GM21381 (cell line): ENCODE measurements around the gene NBAS.
"Not testable (repeated sequence)": the region's sequence is repeated elsewhere in the genome, so short reads cannot be mapped to it uniquely, and the experiment has no call there.

Experiments
- ATAC-seq: cut with Tn5 transposase; IDR thresholded peaks from one replicate; pipeline ENCODE4 v1.9.1; 2021; ENCODE audit warnings: mild to moderate bottlenecking, moderate library complexity; ENCODE audit not compliant: unreplicated experiment

The NBAS gene

GRCh38 chr2:15481000-15481399 lies 80.1 kb downstream of the NBAS start:
- no peak for ATAC-seq

- ATAC-seq, result no peak
These were observed 80.6 kb downstream of the NBAS start for GRCh38 chr2:15480552-15480951.

DNA sequence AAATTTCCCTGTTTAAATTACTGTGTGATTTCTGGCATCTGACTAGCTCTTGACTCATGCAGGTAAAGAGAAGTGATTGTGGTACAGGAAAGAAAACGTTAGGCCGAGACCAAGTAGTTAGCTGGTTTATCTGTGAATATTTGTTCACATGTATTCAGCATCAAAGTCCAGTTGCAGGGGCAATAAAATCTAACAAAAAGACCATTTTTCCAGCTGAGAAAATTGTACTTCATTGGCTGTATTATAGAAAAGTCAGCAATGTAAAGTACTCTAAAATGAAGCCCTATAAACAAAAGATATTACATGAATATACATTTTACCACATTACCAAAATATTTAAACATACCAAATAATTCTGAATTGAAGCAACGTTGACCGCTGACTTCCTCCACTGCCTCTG lies 88.3 kb downstream of the NBAS start:
- no peak for ATAC-seq

- ATAC-seq, result no peak
These were observed 89.0 kb downstream of the NBAS start for GRCh38 chr2:15472133-15472532.

- no peak for ATAC-seq
These were observed 89.5 kb downstream of the NBAS start for GRCh38 chr2:15471606-15472005.

GRCh38 chr2:15460112-15460620 lies 101.0 kb downstream of the NBAS start:
- no peak for ATAC-seq

DNA sequence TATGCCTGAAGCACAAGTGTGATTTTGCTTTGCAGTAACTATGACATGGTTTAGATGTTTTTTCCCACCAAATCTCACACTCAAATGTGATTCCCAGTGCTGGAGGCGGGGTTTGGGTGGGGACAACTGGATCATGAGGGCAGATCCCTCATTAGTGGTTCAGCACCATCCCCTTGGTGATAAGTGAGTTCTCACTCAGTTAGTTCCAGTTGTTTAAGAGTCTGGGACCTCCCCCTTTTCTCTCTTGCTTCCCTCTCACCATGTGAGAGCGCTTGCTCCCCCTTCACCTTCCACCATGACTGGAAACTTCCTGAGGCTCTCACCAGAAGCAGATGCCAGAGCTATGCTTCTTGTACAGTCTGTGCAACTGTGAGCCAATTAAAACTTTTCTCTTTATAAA lies 102.9 kb downstream of the NBAS start:
- ATAC-seq, result no peak

GRCh38 chr2:15457868-15458267 lies 103.3 kb downstream of the NBAS start:
- ATAC-seq, result no peak

GRCh38 chr2:15456352-15456751 lies 104.8 kb downstream of the NBAS start:
- no peak for ATAC-seq

DNA sequence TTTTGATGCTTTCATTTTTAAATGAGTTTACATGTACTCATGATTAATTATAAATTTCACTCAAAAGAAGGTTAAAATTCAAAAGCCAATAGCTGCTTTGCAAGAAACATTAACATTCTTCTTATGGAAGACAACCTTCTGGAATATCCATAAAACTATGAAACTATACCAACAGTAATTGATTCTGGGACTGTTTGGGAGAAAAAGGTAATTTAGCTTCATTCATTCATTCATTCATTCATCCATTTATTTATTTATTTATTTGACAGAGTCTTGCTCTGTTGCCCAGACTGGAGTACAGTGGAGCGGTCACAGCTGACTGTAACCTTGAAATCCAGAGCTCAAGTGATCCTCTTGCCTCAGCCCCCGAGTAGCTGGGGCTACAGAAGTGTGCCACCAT lies 110.3 kb downstream of the NBAS start:
- no peak for ATAC-seq

- no peak for ATAC-seq
These were observed 111.4 kb downstream of the NBAS start for GRCh38 chr2:15449556-15450236.

DNA sequence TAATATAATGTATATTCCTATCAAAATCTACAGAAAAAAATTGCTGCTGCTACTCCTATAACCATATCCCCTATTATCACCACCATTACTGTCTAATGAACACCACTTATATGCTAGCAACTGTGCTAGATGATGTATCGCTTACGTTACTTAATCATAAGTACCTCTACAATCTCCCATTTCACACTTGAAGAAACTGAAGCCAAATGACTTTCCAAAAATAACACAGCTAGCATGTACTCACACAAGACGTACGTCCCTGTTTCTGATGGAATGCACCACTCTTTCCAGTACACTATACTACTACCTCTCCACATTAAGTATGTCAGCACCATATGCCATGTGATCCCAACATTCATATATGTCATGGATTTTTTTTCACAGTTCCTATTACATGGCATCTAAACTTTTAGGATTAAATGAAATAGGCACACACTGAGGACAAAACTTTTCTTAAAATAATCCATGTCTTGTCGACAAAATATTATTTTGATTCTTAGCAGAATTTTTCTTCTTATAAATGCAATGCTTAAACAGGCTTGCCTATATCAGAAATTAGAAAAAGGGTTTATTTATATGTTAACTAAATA lies 112.8 kb downstream of the NBAS start:
- no peak for ATAC-seq

DNA sequence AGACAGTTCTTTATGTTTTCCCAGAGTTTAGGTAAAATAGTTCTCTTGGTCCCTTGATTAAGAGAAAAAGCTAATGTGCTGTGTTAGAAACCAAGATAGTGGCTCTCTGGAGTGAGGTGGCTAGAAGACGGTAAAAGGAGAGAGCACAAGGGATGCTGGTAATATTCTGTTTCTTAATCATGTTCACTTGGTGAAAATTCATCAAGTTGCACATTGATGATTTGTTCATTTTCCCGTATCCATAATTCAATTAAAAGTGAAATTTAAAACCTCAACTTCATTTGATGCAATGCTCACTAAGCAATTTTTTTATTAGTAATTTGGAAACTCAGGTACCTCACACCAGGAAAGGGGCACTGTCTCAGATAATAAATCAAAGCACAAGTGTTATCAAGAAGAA lies 113.8 kb downstream of the NBAS start:
- no peak for ATAC-seq

- ATAC-seq, result no peak
These were observed 114.2 kb downstream of the NBAS start for GRCh38 chr2:15446961-15447360.

GRCh38 chr2:15445891-15446562 lies 115.1 kb downstream of the NBAS start:
- no peak for ATAC-seq

- ATAC-seq, result not testable (repeated sequence)
These were observed 121.2 kb downstream of the NBAS start for GRCh38 chr2:15439768-15440524.

DNA sequence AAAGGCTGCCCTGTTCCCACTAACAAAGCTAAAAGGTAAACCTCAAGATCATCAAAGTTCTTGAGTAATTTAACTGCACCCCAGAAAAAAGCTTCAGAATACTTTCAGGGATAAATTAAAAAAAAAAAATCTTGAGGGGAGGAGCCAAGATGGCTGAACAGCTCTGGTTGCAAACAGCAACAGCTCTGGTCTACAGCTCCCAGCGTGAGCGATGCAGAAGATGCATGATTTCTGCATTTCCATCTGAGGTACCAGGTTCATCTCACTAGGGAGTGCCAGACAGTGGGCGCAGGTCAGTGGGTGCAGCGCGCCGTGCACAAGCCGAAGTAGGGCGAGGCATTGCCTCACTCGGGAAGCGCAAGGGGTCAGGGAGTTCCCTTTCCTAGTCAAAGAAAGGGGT lies 121.8 kb downstream of the NBAS start:
- ATAC-seq, result not testable (repeated sequence)

GRCh38 chr2:15436195-15436594 lies 124.9 kb downstream of the NBAS start:
- no peak for ATAC-seq

- no peak for ATAC-seq
These were observed 125.7 kb downstream of the NBAS start for GRCh38 chr2:15435474-15435873.

DNA sequence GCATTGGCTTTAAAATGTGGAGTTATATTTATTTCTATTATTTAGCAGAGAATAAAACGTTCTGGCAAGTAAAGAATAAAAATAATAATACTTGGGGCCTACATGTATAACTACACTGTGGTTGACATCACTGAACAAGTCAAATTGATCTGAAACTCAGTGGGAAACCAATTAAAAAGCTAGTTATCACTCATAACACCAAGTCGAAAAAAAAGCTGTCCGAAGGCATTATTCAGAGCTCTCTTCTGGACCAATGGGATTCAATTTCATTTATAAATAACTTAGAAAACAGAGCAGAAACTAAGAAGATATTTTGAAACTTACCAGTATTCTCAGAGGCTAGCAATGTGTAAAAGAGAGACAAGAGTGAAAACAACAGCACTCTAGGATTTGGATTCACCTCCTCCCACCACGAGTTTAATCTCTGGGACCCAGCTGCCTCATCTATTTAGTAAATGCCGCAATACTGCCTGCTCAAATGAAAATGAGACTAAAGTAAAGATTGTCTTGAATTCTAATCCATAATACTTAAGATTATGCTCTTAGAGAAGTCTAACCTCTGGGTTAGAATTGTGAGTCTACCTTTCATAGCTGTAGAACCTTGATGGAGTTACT lies 128.4 kb downstream of the NBAS start:
- ATAC-seq, result no peak

GRCh38 chr2:15429032-15429431 lies 132.1 kb downstream of the NBAS start:
- ATAC-seq, result no peak
